Measurements from ENCODE around the gene IL1RAPL1. TPM values are rescaled to one million over a fixed set of nuclear protein-coding genes. Genes with fewer than 3 reads are reported as not detected.

The IL1RAPL1 gene
- total and polyA plus RNA-seq, 8 donors = 0.06 to 3.3 (median 0.31) TPM; not detected in 3

DNA sequence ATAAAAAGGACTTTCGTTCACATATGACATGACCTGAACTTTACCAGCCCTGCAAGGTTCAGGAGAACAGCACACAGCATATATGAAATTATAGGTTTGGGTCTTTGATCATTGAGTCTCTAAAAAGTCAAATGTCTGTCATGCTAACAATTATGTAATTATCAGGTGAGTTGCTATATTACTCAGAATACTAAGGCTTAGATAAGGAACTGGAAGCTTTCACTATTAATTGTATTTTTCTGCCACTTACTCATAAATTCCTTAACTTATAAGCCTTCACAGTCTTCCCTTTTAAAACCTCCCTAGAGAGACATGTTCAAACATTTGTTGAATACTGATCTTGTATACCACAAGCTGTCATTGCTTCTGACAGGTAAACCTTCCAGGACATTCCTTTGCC, 1335.4 kb downstream of the IL1RAPL1 start:
- Histone ChIP-seq H3K9me3 (no peaks in the 10 kb centered on the region), H3K36me3 (no peaks in the 10 kb centered on the region), H3K27ac (no peak overlapping the region), H3K27me3 (no peaks in the 10 kb centered on the region), H3K4me1 (no peaks in the 10 kb centered on the region), H3K4me3 (no peak overlapping the region)
- no peak for DNase-seq
- no peak for TF ChIP-seq EP300 (IDR thresholded peaks at IDR 0.05)
- TF ChIP-seq POLR2AphosphoS5 (IDR thresholded peaks at IDR 0.05) = no peak
- TF ChIP-seq POLR2A (IDR thresholded peaks at IDR 0.05) = no peak
- TF ChIP-seq, protein P1, sequence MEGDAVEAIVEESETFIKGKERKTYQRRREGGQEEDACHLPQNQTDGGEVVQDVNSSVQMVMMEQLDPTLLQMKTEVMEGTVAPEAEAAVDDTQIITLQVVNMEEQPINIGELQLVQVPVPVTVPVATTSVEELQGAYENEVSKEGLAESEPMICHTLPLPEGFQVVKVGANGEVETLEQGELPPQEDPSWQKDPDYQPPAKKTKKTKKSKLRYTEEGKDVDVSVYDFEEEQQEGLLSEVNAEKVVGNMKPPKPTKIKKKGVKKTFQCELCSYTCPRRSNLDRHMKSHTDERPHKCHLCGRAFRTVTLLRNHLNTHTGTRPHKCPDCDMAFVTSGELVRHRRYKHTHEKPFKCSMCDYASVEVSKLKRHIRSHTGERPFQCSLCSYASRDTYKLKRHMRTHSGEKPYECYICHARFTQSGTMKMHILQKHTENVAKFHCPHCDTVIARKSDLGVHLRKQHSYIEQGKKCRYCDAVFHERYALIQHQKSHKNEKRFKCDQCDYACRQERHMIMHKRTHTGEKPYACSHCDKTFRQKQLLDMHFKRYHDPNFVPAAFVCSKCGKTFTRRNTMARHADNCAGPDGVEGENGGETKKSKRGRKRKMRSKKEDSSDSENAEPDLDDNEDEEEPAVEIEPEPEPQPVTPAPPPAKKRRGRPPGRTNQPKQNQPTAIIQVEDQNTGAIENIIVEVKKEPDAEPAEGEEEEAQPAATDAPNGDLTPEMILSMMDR (IDR thresholded peaks at IDR 0.05) = no peak
- WGBS, 5 donors = 55 to 100% (median 64%) methylated on average over 1 of the region's 1 CpG
- intact Hi-C loops (cut with DNase I; ENCODE audit: low total_unique reads) = no loop called here

DNA sequence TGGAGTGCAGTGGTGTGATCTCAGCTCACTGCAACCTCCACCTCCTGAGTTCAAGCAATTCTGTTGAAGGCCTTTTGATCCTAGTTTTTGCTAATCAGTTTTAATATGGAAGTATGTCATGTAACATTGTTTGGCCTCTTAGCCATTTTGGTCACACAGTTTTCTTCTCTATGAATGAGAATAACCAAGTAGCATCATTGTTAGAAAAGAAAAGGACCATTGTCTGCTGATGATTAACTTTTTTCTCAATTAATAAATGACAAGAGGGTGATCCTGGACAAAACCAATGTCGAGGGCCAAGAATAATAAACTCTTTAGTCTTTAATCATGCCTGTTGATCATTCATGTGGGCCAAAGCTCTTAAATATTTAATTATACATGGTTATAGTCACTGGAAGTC, 1338.8 kb downstream of the IL1RAPL1 start:
- intact Hi-C loops (cut with DNase I; ENCODE audit: low total_unique reads) = no loop called here
- 55 to 85% (median 71%) methylated on average over 1 of the region's 1 CpG for WGBS, 5 donors

DNA sequence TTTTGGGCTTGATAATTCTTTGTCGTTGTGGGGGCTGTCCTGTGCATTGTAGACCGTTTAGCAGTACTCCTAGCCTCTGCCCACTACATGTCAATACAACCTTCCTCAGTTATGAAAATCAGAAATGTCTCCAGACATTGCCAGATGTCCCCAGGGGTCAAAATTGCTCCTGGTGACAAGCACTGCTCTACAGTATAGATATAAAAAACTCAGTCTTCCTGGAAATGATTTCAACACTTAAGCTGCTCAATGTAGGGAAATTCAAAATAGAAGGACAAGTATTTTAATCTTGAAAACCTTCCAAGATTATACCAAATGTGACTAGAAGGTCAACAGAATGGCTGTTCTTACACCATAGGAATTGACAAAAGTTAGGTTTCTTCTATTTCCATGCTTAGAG, 1339.4 kb downstream of the IL1RAPL1 start:
- H3K4me1 ChIP-seq = no peaks in the 10 kb centered on the region
- H3K27me3 ChIP-seq = no peaks in the 10 kb centered on the region
- no peak for DNase-seq
- 50 to 86% (median 78%) methylated on average over 2 of the region's 2 CpGs for WGBS, 5 donors
- no peak overlapping the region for H3K4me3 ChIP-seq
- no peaks in the 10 kb centered on the region for H3K36me3 ChIP-seq
- intact Hi-C loops (cut with DNase I; ENCODE audit: low total_unique reads) = no loop called here
- H3K27ac ChIP-seq = no peak overlapping the region
- H3K9me3 ChIP-seq = no peaks in the 10 kb centered on the region
- TF ChIP-seq EP300 (IDR thresholded peaks at IDR 0.05) (no peak), POLR2AphosphoS5 (IDR thresholded peaks at IDR 0.05) (no peak), POLR2A (IDR thresholded peaks at IDR 0.05) (no peak)
- TF ChIP-seq, protein P1 (IDR thresholded peaks at IDR 0.05) = no peak

More for the DNA sequence above, 1338.8 kb downstream of the IL1RAPL1 start:
- no peak overlapping the region for H3K27ac ChIP-seq
- no peaks in the 10 kb centered on the region for H3K4me1 ChIP-seq
- TF ChIP-seq POLR2A (IDR thresholded peaks at IDR 0.05) (no peak), EP300 (IDR thresholded peaks at IDR 0.05) (no peak), POLR2AphosphoS5 (IDR thresholded peaks at IDR 0.05) (no peak)
- TF ChIP-seq, protein P1 (IDR thresholded peaks at IDR 0.05) = no peak
- no peaks in the 10 kb centered on the region for H3K9me3 ChIP-seq
- no peak for DNase-seq
- no peak overlapping the region for H3K4me3 ChIP-seq
- H3K27me3 ChIP-seq = no peaks in the 10 kb centered on the region
- H3K36me3 ChIP-seq = no peaks in the 10 kb centered on the region

DNA sequence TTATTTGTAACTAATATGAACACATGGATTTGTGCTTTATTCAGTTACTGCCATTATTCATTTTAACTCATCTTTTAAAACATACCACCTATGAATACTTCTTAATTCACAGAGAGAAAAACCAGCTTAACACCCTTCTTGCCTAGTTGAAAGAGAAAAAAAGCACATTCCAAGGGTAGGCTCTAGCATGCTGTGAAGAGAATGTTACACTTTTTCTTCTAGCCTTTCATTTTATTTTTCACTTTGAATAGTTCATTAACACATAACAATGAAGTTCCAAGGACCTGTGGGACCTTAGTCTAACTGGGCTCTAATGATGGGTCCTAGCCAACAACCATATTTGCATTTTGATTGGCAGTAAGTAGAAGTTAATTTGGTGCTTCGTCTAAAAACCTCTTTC, 1348.2 kb downstream of the IL1RAPL1 start:
- Histone ChIP-seq H3K27ac (no peak overlapping the region), H3K27me3 (no peaks in the 10 kb centered on the region), H3K36me3 (no peaks in the 10 kb centered on the region), H3K4me3 (no peak overlapping the region), H3K9me3 (no peaks in the 10 kb centered on the region), H3K4me1 (no peaks in the 10 kb centered on the region)
- TF ChIP-seq POLR2A (IDR thresholded peaks at IDR 0.05) = no peak
- TF ChIP-seq EP300 (IDR thresholded peaks at IDR 0.05) = no peak
- no peak for TF ChIP-seq POLR2AphosphoS5 (IDR thresholded peaks at IDR 0.05)
- TF ChIP-seq, protein P1 (IDR thresholded peaks at IDR 0.05) = no peak
- 16 to 50% (median 33%) methylated on average over 1 of the region's 1 CpG for WGBS, 5 donors
- DNase-seq = no peak
- intact Hi-C loops (cut with DNase I; ENCODE audit: low total_unique reads) = no loop called here
